Measurements from ENCODE around the gene GPC6. TPM values are rescaled to one million over a fixed set of nuclear protein-coding genes. Genes with fewer than 3 reads are reported as not detected.

The GPC6 gene
- total RNA-seq, 1 experiment from 2014 or later = 0.22 TPM

- BruUV-seq (replicated peaks) = no TSS peak
- Histone ChIP-seq H3K27ac (ENCODE audit: low read depth, low read length) (no peak overlapping the region), H3K4me3 (replicated peaks in 1 of 2; ENCODE audit: low read depth in 1 of 2, low read length in 2 of 2) (no peak overlapping the region), H3K36me3 (ENCODE audit: control insufficient read depth in 1 of 2, insufficient read depth in 2 of 2, low read length in 2 of 2) (no peaks in the 10 kb centered on the region), H3K27me3 (ENCODE audit: insufficient read depth, low read length) (no peaks in the 10 kb centered on the region), H3K9me2 (ENCODE audit: insufficient read depth) (no peaks in the 10 kb centered on the region), H3K9ac (ENCODE audit: low read length) (no peak overlapping the region), H4K20me1 (ENCODE audit: insufficient read depth) (no peaks in the 10 kb centered on the region), H3K9me3 (ENCODE audit: control insufficient read depth in 1 of 2, insufficient read depth in 1 of 2, low read depth in 1 of 2, low read length in 2 of 2) (peaks cover 21 to 26% of the 10 kb centered on the region in 2 experiments; a peak in 2 of 4 replicates), H3K4me1 (ENCODE audit: control insufficient read depth in 1 of 2, insufficient read depth in 2 of 2, low read length in 2 of 2) (no peaks in the 10 kb centered on the region), H2AFZ (ENCODE audit: low read depth, low read length, poor library complexity, severe bottlenecking) (no peak overlapping the region), H3K79me2 (ENCODE audit: insufficient read depth, low read length) (no peaks in the 10 kb centered on the region), H3K4me2 (ENCODE audit: low read length) (no peak overlapping the region)
- DNase-seq (ENCODE audit: low read depth, low spot score) = no peak
- no peak for TF ChIP-seq EGR1 (IDR thresholded peaks at IDR 0.05; ENCODE audit: low read depth)
- no peak for TF ChIP-seq MAX (IDR thresholded peaks at IDR 0.05)
- no peak for TF ChIP-seq ZFX (IDR thresholded peaks at IDR 0.05)
- no peak for TF ChIP-seq SIN3A (IDR thresholded peaks at IDR 0.05; ENCODE audit: low read depth)
- no peak for TF ChIP-seq ZBTB33 (IDR thresholded peaks at IDR 0.05; ENCODE audit: extremely low read depth, insufficient replicate concordance, low read length)
- no peak for TF ChIP-seq CTCF (IDR thresholded peaks at IDR 0.05 in 2 of 3, conservative IDR thresholded peaks at IDR 0.05 in 1 of 3; ENCODE audit: borderline replicate concordance in 1 of 3, insufficient read depth in 1 of 3, low read depth in 2 of 3, low read length in 2 of 3)
- no peak for TF ChIP-seq ELF1 (IDR thresholded peaks at IDR 0.05; ENCODE audit: borderline replicate concordance, low read depth)
- no peak for TF ChIP-seq TCF7L2 (IDR thresholded peaks at IDR 0.05; ENCODE audit: borderline replicate concordance, extremely low read depth, insufficient read depth, insufficient read length)
- ChIA-PET POLR2A (no interaction called here), CTCF (no interaction called here), RAD21 (ENCODE audit: low non-redundant PET in 1 of 2, low total read pairs in 2 of 2, uncharacterized antibody in 2 of 2, unreplicated experiment in 2 of 2) (no interaction called here)
- no peak for ATAC-seq
- intact Hi-C loops (cut with micrococcal nuclease) = no loop called here
These were observed 186.1 kb downstream of the GPC6 start for GRCh38 chr13:93412676-93413075.
